ENCODE measurements around the gene UPB1.

DNA sequence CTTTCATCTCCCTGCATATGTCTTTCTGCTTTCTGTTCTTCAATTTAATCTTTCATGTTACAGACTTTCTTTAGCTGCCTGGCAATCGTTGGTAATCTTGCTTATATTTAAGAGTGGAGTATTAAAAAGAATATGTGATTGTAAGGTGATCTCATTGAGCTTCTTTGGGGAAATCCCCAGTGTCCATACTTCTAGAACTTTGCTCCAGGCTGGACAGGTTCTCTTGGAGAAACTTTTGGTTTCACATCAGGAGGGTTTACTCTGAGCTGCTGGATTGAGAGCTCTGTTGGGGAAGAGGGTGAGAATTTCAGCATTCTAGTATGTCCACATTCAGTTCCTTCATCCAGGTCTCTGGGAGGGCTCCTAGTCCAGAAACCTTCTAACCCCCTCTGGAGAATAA lies 81.6 kb downstream of the UPB1 start:
- TF ChIP-seq, protein P1, sequence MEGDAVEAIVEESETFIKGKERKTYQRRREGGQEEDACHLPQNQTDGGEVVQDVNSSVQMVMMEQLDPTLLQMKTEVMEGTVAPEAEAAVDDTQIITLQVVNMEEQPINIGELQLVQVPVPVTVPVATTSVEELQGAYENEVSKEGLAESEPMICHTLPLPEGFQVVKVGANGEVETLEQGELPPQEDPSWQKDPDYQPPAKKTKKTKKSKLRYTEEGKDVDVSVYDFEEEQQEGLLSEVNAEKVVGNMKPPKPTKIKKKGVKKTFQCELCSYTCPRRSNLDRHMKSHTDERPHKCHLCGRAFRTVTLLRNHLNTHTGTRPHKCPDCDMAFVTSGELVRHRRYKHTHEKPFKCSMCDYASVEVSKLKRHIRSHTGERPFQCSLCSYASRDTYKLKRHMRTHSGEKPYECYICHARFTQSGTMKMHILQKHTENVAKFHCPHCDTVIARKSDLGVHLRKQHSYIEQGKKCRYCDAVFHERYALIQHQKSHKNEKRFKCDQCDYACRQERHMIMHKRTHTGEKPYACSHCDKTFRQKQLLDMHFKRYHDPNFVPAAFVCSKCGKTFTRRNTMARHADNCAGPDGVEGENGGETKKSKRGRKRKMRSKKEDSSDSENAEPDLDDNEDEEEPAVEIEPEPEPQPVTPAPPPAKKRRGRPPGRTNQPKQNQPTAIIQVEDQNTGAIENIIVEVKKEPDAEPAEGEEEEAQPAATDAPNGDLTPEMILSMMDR (IDR thresholded peaks at IDR 0.05; ENCODE audit: low read length) = no peak
- TF ChIP-seq EZH2phosphoT487 (IDR thresholded peaks at IDR 0.05; ENCODE audit: low read length) = no peak
